HG03108 (cell line): ENCODE results near the gene METTL2B.

Source experiments
- ATAC-seq: cut with Tn5 transposase; IDR thresholded peaks from one replicate; pipeline ENCODE4 v1.9.1; 2021; ENCODE audit warnings: moderate library complexity; ENCODE audit not compliant: unreplicated experiment

METTL2B gene, protein sequence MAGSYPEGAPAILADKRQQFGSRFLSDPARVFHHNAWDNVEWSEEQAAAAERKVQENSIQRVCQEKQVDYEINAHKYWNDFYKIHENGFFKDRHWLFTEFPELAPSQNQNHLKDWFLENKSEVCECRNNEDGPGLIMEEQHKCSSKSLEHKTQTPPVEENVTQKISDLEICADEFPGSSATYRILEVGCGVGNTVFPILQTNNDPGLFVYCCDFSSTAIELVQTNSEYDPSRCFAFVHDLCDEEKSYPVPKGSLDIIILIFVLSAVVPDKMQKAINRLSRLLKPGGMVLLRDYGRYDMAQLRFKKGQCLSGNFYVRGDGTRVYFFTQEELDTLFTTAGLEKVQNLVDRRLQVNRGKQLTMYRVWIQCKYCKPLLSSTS

DNA sequence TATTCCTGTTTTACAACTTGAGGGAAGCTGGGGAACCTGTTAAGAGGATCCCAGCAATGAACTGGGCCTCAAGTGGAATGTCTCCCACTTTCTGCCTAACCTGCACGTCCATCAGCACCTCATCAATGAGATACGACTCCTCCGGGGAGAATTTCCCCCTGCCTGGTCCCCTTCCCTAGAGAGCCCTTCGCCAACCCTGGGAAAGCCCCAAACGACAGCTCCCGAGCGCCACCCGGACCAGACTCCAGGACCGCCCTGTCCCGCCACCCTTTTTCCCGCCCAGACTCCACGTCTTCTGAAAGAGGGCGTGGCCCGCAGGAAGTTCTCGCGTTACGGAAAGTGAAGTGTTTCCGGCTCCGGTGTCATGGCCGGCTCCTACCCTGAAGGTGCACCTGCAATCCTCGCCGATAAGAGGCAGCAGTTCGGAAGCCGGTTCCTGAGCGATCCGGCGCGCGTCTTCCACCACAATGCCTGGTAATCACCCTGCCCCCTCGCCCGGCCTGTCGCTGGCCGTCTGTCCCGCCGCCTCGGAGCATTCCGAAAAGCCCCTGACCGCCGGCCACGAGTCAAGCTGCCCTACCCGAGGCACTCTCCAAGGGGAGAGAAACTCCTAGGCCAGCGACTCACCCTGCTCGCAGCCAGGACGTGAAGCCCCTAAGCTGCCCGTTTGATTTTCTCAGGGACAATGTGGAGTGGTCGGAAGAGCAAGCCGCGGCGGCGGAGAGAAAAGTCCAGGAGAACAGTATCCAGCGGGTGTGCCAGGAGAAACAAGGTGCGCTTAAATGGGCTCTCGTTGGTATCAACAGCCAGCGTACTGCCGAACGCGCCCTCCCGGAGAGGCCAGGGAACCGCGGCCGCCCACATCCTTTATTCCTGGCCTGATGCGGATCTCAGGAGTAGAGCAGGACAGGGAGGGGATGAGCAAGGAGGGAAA lies at the start of gene METTL2B:
Gene METTL2B, plus strand, starts transcription at position 347 of the 934 bp plus-strand sequence. Its CDS starts 18 bp downstream, at position 365.
- ATAC-seq: peak; percentile 92

GRCh38 chr7:128427289-128427891 lies 49.2 kb upstream of the METTL2B start:
- ATAC-seq: no peak

DNA sequence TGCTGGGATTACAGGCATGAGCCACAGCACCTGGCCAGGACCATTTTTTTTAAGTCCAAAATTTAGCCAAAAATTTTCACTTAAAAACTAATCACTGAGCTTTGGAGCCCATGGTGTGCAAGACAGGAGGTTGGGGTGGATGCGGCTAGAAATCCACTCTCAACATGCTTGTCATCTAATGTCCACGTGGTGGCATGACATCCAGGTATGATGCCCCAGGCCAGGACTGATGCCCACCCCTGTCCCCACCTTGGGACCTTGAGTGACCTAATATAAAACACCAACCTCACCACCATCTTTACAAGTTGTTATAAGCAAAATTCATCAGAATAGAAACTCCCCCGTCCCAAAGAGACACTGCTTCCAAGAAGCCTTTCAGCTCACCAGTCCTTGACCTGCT lies 46.3 kb upstream of the METTL2B start:
- ATAC-seq: no peak

GRCh38 chr7:128431221-128431620 lies 45.3 kb upstream of the METTL2B start:
- no peak for ATAC-seq

- ATAC-seq: no peak
Measured at GRCh38 chr7:128431754-128432153, 44.8 kb upstream of the METTL2B start.

GRCh38 chr7:128434413-128435326 lies 41.9 kb upstream of the METTL2B start:
- ATAC-seq: no peak

GRCh38 chr7:128435327-128435686 lies 41.2 kb upstream of the METTL2B start:
- no peak for ATAC-seq

DNA sequence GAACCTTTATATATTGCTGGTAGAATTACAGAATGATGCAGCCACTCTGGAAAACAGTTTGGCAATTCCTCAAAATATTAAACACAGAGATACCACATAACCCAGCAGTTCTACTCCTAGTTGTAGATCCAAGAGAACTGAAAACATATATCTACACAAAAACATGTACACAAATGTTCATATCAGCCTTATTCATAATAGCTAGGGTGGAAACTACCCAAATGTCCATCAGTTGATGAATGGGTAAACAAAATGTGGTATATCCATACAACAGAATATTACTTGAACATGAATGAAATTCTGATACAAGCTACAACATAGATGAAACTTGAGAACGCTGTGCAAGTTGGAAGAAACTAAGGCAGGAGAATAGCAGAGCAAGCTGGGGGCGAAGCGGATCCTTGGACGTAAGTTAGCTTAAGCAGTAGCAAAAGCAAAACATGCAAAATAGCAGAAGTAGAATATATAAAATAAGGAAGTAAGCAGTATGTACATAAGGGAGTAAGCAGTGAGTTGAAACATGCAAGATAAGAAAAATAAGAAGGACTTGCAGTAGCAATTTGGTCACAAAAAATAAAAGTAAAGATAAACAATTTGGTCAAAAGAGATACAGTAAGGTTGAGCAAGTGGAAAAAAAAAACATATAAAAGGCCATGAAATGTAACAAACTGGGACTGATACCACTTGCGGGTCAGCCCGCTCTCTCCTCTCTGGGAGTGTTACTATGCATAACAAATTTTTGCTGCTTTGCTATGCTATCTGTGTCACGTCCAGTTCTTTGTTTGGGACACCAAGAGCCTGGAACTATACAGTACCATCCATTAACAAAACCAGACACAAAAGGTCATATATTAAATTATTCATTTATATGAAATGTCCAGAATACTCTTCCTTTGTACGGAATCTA lies 38.9 kb upstream of the METTL2B start:
- peak; percentile 45 for ATAC-seq

DNA sequence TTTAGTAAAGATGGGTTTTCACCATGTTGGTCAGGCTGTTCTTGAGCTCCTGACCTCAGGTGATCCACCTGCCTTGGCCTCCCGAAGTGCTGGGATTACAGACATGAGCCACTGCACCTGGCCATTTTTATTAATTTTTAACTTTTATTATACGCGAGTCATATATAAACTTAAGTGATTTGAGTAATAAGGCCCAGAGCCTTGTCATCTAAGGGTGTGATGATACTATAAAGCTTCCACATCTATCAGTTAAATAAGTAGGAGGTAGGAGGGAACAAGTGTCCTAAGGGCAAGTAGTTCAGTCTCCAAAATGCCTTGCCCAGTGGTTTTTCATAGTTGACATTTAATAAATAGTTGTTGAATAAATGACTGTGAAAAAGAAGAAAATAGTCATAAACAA lies 34.2 kb upstream of the METTL2B start:
- no peak for ATAC-seq

DNA sequence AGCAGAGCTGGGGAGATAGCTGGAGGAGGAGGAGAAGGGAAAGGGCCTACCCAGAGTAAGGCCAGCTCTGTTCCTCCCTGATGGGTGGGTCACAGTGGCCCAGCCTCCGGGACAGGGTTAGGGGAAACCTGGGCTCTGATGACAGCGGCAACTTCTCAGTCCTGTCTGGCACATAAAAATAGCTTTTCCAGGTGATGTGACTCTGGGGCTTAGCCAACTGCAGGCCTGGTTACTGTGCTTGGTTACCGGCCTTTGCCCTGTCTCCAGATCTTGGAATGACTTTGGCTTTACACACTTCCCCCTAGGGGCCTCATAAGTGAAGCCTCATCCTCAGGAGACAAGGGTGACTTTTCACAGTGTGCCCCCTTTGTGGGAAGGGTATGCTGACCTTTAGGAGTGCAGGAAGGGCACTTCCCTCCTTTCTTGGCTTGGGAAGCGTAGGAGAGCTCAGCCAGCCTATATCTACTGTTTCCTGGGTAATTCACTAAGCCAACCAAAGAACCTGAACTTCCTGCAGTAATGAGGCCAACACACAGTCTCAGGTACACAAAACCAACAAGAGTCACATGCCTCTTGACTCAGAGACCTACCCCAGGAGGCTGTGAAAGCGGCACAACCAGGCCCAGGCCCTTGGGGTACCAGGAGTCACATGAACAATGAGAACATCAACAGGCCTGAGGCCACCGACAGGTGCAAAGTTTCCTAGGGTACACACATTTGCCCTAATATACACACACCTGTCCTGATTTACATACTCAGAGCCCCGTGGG lies 32.5 kb upstream of the METTL2B start:
- ATAC-seq: no peak

GRCh38 chr7:128446306-128446705 lies 30.2 kb upstream of the METTL2B start:
- ATAC-seq: no peak

DNA sequence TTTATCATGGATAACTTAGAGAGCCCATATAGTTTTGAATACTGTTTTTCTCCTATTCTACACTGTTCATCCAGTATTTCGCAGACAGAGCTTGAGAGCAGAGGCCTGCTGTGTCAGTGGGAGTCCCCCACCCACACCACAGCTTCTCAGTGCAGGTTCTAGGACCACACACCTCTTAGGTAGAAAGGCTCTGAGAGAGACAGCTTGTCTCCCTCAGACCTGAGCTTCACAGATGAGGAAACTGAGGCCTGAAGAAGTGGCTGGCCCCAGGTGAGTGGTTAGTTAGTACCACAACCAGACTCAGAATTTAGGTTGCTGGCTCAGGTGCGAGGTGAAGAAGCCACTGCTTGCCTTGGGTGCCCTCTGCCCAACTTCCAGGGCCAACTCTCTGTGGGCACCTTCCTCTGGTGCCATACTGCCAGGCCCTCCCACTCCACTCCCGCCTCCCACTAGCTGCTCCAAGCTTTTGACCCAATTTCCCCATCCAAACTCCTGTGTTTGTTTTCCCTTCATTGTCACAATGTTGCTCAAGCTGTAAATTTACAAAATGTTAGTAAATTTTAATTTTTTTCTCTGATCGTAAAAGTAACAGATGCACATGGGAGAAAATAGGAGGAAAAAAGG lies 28.5 kb upstream of the METTL2B start:
- ATAC-seq: no peak

GRCh38 chr7:128448751-128449302 lies 27.7 kb upstream of the METTL2B start:
- ATAC-seq: no peak

DNA sequence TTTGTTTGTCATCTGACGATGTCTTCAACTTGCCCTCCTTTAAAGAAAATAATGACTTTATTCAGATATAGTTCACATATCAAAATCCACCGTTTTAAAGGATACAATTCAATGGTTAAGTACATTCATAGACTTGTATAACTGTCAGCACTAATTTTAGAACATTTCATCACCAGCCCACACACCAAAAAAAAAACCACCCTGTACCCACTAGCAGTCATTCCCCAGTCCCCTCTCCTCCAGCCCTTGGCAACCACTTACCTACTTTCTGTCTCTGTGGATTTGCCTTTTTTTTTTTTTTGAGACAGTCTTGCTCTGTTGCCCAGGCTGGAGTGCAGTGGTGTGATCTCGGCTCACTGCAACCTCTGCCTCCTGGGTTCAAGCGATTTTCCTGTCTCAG lies 26.1 kb upstream of the METTL2B start:
- no peak for ATAC-seq

DNA sequence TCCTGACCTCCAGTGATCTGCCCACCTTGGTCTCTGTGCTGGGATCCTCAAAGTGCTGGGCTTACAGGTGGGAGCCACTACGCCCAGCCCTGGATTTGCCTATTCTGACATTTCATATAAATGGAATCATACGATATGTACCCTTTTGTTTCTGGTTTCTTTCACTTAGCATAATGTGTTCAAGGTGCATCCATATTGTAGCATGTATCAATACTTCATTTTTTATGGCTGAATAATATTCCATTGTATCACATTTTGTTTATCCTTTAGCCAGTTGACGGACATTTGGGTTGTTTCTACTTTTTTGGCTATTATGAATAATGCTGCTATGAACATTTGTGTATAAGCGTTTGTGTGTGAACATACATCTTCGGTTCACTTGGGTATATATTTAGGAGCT lies 25.6 kb upstream of the METTL2B start:
- no peak for ATAC-seq

GRCh38 chr7:128452552-128452951 lies 24.0 kb upstream of the METTL2B start:
- no peak for ATAC-seq

- ATAC-seq: no peak
Measured at GRCh38 chr7:128453836-128454804, 22.4 kb upstream of the METTL2B start.
